Nephron (organoid): ENCODE data around the gene CADPS.

ENCODE experiments used
- H3K27ac Mint-ChIP-seq, 3 experiments: 2 replicates each; pipeline ENCODE4 v1.8.0; 2020; ENCODE audit warnings: mixed read lengths in 3 of 3, mild to moderate bottlenecking in 2 of 3, moderate library complexity in 1 of 3
- H3K27me3 Mint-ChIP-seq: 2 replicates; pipeline ENCODE4 v1.8.0; 2021; ENCODE audit warnings: low read depth, mild to moderate bottlenecking, moderate library complexity, mixed read lengths
- H3K36me3 Mint-ChIP-seq: 2 replicates; pipeline ENCODE4 v1.8.0; 2020; ENCODE audit warnings: low read depth, mixed read lengths
- H3K4me1 Mint-ChIP-seq: 2 replicates; pipeline ENCODE4 v1.8.0; 2020; ENCODE audit warnings: mixed read lengths
- H3K4me3 Mint-ChIP-seq, 3 experiments: 2 replicates each; pipeline ENCODE4 v1.8.0; 2020; ENCODE audit warnings: mild to moderate bottlenecking in 3 of 3, mixed read lengths in 3 of 3, moderate library complexity in 2 of 3
- H3K9me3 Mint-ChIP-seq: 2 replicates; pipeline ENCODE4 v1.8.0; 2020; ENCODE audit warnings: mixed read lengths
- TF ChIP-seq, protein P1 (sequence below), 3 experiments: fragments of 200-600 bp; sonication (generic); IDR thresholded peaks; one replicate each; pipeline ENCODE4 v1.5.0; 2021; ENCODE audit warnings: antibody characterized with exemption in 3 of 3; ENCODE audit not compliant: unreplicated experiment in 3 of 3

The CADPS gene

GRCh38 chr3:62371720-62372591, 503.3 kb downstream of the CADPS start:
- TF ChIP-seq, protein P1, sequence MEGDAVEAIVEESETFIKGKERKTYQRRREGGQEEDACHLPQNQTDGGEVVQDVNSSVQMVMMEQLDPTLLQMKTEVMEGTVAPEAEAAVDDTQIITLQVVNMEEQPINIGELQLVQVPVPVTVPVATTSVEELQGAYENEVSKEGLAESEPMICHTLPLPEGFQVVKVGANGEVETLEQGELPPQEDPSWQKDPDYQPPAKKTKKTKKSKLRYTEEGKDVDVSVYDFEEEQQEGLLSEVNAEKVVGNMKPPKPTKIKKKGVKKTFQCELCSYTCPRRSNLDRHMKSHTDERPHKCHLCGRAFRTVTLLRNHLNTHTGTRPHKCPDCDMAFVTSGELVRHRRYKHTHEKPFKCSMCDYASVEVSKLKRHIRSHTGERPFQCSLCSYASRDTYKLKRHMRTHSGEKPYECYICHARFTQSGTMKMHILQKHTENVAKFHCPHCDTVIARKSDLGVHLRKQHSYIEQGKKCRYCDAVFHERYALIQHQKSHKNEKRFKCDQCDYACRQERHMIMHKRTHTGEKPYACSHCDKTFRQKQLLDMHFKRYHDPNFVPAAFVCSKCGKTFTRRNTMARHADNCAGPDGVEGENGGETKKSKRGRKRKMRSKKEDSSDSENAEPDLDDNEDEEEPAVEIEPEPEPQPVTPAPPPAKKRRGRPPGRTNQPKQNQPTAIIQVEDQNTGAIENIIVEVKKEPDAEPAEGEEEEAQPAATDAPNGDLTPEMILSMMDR (IDR thresholded peaks at IDR 0.05; ENCODE audit: unreplicated experiment in 3 of 3), result no peak
- no peaks in the 10 kb centered on the region for H3K36me3 Mint-ChIP-seq
- H3K4me3 Mint-ChIP-seq, result peak overlapping the region; percentile 17 to 54 (median 19)

GRCh38 chr3:62370858-62371719, 504.1 kb downstream of the CADPS start:
- no peak overlapping the region for H3K27ac Mint-ChIP-seq
- H3K4me3 Mint-ChIP-seq, result peak overlapping the region; percentile 29 to 61 (median 41)
- H3K4me1 Mint-ChIP-seq, result peaks cover 49% of the 10 kb centered on the region
- H3K27me3 Mint-ChIP-seq, result peaks cover 100% of the 10 kb centered on the region
- no peaks in the 10 kb centered on the region for H3K36me3 Mint-ChIP-seq
- peaks cover 6% of the 10 kb centered on the region for H3K9me3 Mint-ChIP-seq
- TF ChIP-seq, protein P1 (IDR thresholded peaks at IDR 0.05; ENCODE audit: unreplicated experiment in 3 of 3), result no peak

More at GRCh38 chr3:62371720-62372591, 503.3 kb downstream of the CADPS start:
- Mint-ChIP-seq H3K27ac (no peak overlapping the region), H3K4me1 (peaks cover 49% of the 10 kb centered on the region), H3K27me3 (peaks cover 100% of the 10 kb centered on the region), H3K9me3 (peaks cover 6% of the 10 kb centered on the region)

GRCh38 chr3:62370112-62370857, 504.9 kb downstream of the CADPS start:
- TF ChIP-seq, protein P1 (IDR thresholded peaks at IDR 0.05; ENCODE audit: unreplicated experiment in 3 of 3), result no peak
- Mint-ChIP-seq H3K27ac (no peak overlapping the region), H3K9me3 (peaks cover 6% of the 10 kb centered on the region), H3K4me3 (peak overlapping the region; percentile 12 to 61 (median 29)), H3K4me1 (peaks cover 49% of the 10 kb centered on the region), H3K36me3 (no peaks in the 10 kb centered on the region), H3K27me3 (peaks cover 100% of the 10 kb centered on the region)

GRCh38 chr3:62369476-62369743, 505.8 kb downstream of the CADPS start:
- peaks cover 100% of the 10 kb centered on the region for H3K27me3 Mint-ChIP-seq
- no peak overlapping the region for H3K4me3 Mint-ChIP-seq
- peaks cover 6% of the 10 kb centered on the region for H3K9me3 Mint-ChIP-seq
- TF ChIP-seq, protein P1 (IDR thresholded peaks at IDR 0.05; ENCODE audit: unreplicated experiment in 3 of 3), result no peak
- no peak overlapping the region for H3K27ac Mint-ChIP-seq
- peaks cover 46% of the 10 kb centered on the region for H3K4me1 Mint-ChIP-seq
- H3K36me3 Mint-ChIP-seq, result no peaks in the 10 kb centered on the region

DNA sequence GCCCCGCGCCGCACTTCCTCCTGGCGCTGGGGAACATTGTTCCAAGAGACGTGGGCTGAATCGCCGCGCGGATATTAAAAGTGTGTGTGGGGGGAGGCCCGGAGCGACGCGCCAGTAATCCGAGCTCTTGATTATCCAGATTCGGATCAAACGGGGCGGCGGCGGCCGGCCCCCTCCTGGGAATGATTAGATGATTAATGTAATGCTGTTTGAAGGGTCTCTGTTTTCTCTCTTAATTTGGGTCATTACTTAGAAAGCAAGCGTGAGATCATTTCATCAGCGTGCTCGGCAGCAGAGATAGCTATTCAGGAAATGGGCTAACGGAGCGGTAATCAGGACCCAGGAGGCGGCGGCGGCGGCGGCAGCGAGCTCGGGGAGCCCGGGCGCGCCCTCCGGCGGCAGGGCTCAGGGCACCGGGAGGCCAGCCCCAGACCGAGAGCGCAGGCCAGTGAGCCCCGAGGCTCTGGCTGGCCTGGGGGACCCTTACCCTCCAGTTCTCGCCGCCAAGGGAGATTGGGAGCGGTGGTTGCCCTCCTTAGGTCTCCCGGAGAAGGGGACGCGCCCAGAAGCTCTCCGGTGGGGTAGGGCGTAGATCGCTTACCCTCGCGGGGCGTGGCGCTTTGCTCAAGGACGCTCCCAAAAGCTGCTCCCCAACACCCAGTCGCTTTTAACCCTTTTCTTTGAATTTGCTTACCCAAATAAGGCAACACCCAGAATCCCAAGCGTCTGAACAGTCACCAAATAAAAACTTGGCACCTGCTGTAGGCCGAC, 506.3 kb downstream of the CADPS start:
- Mint-ChIP-seq H3K27me3 (peaks cover 100% of the 10 kb centered on the region), H3K27ac (no peak overlapping the region), H3K36me3 (no peaks in the 10 kb centered on the region), H3K4me3 (peak overlapping the region; percentile 44 to 69 (median 46)), H3K4me1 (peaks cover 41% of the 10 kb centered on the region), H3K9me3 (peaks cover 6% of the 10 kb centered on the region)
- TF ChIP-seq, protein P1 (IDR thresholded peaks at IDR 0.05; ENCODE audit: unreplicated experiment in 3 of 3), result peak in 2 of 3 experiments; percentile 9 to 24
